Measurements from ENCODE around the gene TNRC6C. TPM values are rescaled to one million over a fixed set of nuclear protein-coding genes. Genes with fewer than 3 reads are reported as not detected.

TNRC6C gene
- total and polyA plus RNA-seq, 9 of the 15 experiments (the other 6 are each of a cell fraction or from before 2014, with no cell fraction given) = 0.20 to 4.9 (median 2.3) TPM

GRCh38 chr17:78129351-78130089, 171.0 kb downstream of the TNRC6C start (continued):
- no peak for TF ChIP-seq NKRF (IDR thresholded peaks at IDR 0.05; ENCODE audit: borderline replicate concordance)
- no peak for TF ChIP-seq HINFP (tag; conservative IDR thresholded peaks at IDR 0.05; ENCODE audit: low read depth)
- TF ChIP-seq SLC30A9 (CRISPR knock-in tag; IDR thresholded peaks at IDR 0.05) = no peak
- TF ChIP-seq CREBBP (IDR thresholded peaks at IDR 0.05; ENCODE audit: low read depth, low read length) = no peak
- no peak; the same call in none of the 2 replicates for TF ChIP-seq TFE3 (CRISPR knock-in tag; IDR thresholded peaks at IDR 0.05)
- TF ChIP-seq DIDO1 (tag; IDR thresholded peaks at IDR 0.05; ENCODE audit: low read depth) = no peak
- TF ChIP-seq SRSF3 (IDR thresholded peaks at IDR 0.05; ENCODE audit: insufficient read depth, low read length) = no peak
- no peak for TF ChIP-seq TAF9B (IDR thresholded peaks at IDR 0.05; ENCODE audit: partially characterized antibody)
- TF ChIP-seq HSF4 (CRISPR knock-in tag; IDR thresholded peaks at IDR 0.05; ENCODE audit: borderline replicate concordance) = no peak; the same call in 1 of the 2 replicates
- no peak for TF ChIP-seq SOX6 (IDR thresholded peaks at IDR 0.05)
- TF ChIP-seq ZNF511 (CRISPR knock-in tag; IDR thresholded peaks at IDR 0.05) = no peak; the same call in 1 of the 2 replicates
- no peak for TF ChIP-seq HOMEZ (CRISPR knock-in tag; IDR thresholded peaks at IDR 0.05)
- no peak for TF ChIP-seq NR0B1 (IDR thresholded peaks at IDR 0.05; ENCODE audit: partially characterized antibody)
- TF ChIP-seq MYC (IDR thresholded peaks at IDR 0.05; ENCODE audit: low read depth, low read length) = no peak
- no peak; the same call in 1 of the 2 replicates for TF ChIP-seq MYC (CRISPR knock-in tag; IDR thresholded peaks at IDR 0.05; ENCODE audit: borderline replicate concordance, low read depth)
